Duodenal mucosa (tissue), 2 donors: ENCODE measurements around the gene EFCAB13.

Experiments
- H3K27ac ChIP-seq: one replicate; pipeline ENCODE4 v1.7.0; 2013; ENCODE audit warnings: low read depth, low read length
- H3K27me3 ChIP-seq, 2 donors: one replicate each; pipeline ENCODE4 v1.7.0; 2013; ENCODE audit warnings: low read length in 2 of 2, control low read depth in 1 of 2; ENCODE audit not compliant: insufficient read depth in 2 of 2, control insufficient read depth in 1 of 2
- H3K36me3 ChIP-seq, 2 donors: one replicate each; pipeline ENCODE4 v1.7.0; 2013; ENCODE audit warnings: low read length in 2 of 2, control low read depth in 1 of 2; ENCODE audit not compliant: insufficient read depth in 2 of 2, control insufficient read depth in 1 of 2
- H3K4me1 ChIP-seq, 2 donors: one replicate each; pipeline ENCODE4 v1.7.0; 2013; ENCODE audit warnings: low read length in 2 of 2, control low read depth in 1 of 2; ENCODE audit not compliant: insufficient read depth in 2 of 2, control insufficient read depth in 1 of 2
- H3K4me3 ChIP-seq, 2 donors: one replicate each; pipeline ENCODE4 v1.7.0; 2013; ENCODE audit warnings: low read length in 2 of 2, low read depth in 1 of 2
- H3K9ac ChIP-seq, 2 donors: one replicate each; pipeline ENCODE4 v1.7.0; 2013; ENCODE audit warnings: low read length in 2 of 2, low read depth in 1 of 2
- H3K9me3 ChIP-seq, 2 donors: one replicate each; pipeline ENCODE4 v1.7.0; 2013; ENCODE audit warnings: low read length in 2 of 2, control low read depth in 1 of 2; ENCODE audit not compliant: control insufficient read depth in 1 of 2

EFCAB13 gene

GRCh38 chr17:47325176-47325575, 1.4 kb downstream of the EFCAB13 start:
- no peaks in the 10 kb centered on the region for H3K36me3 ChIP-seq
- H3K27ac ChIP-seq = no peak overlapping the region
- H3K9ac ChIP-seq = no peak overlapping the region
- H3K4me3 ChIP-seq = peak overlapping the region in 1 of 2 donors; percentile 90
- peaks cover 3 to 4% of the 10 kb centered on the region in 2 donors for H3K9me3 ChIP-seq
- peaks cover 0 to 5% of the 10 kb centered on the region in 2 donors for H3K4me1 ChIP-seq
- no peaks in the 10 kb centered on the region for H3K27me3 ChIP-seq

- Histone ChIP-seq H3K4me3 (no peak overlapping the region), H3K27me3 (no peaks in the 10 kb centered on the region), H3K36me3 (no peaks in the 10 kb centered on the region), H3K4me1 (no peaks in the 10 kb centered on the region), H3K9ac (no peak overlapping the region), H3K9me3 (no peaks in the 10 kb centered on the region), H3K27ac (no peak overlapping the region)
Observed at GRCh38 chr17:47330548-47330947, 6.8 kb downstream of the EFCAB13 start.

- peaks cover 0 to 2% of the 10 kb centered on the region in 2 donors for H3K36me3 ChIP-seq
- H3K9me3 ChIP-seq = no peaks in the 10 kb centered on the region
- H3K27me3 ChIP-seq = no peaks in the 10 kb centered on the region
- no peaks in the 10 kb centered on the region for H3K4me1 ChIP-seq
- no peak overlapping the region for H3K27ac ChIP-seq
- no peak overlapping the region for H3K4me3 ChIP-seq
- H3K9ac ChIP-seq = no peak overlapping the region
Observed at GRCh38 chr17:47332287-47332686, 8.5 kb downstream of the EFCAB13 start.

- H3K36me3 ChIP-seq = peaks cover 0 to 2% of the 10 kb centered on the region in 2 donors
- no peaks in the 10 kb centered on the region for H3K4me1 ChIP-seq
Observed at GRCh38 chr17:47335101-47335936, 11.6 kb downstream of the EFCAB13 start.

DNA sequence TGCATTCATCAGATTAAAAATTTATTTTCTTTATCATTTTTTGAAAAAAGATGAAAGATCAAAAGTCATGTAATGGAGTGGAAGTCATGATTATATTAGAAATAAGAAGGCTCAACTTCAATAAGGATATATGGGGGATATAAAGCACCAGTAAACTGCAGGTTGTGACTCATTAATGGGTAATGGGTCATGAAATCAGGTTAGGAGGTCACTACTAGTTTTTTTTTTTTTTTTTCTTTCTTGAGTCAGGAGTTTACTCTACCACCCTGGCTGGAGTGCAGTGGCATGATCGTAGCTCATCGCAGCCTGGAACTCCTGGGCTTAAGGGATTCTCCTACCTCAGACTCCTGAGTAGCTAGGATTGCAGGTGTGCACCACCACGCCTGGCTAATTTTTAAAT, 14.3 kb downstream of the EFCAB13 start:
- no peak overlapping the region for H3K27ac ChIP-seq
- H3K9ac ChIP-seq = no peak overlapping the region
- H3K36me3 ChIP-seq = peaks cover 0 to 2% of the 10 kb centered on the region in 2 donors
- H3K27me3 ChIP-seq = no peaks in the 10 kb centered on the region
- H3K4me1 ChIP-seq = no peaks in the 10 kb centered on the region
- H3K4me3 ChIP-seq = no peak overlapping the region
- H3K9me3 ChIP-seq = no peaks in the 10 kb centered on the region

More at GRCh38 chr17:47335101-47335936, 11.6 kb downstream of the EFCAB13 start:
- Histone ChIP-seq H3K27me3 (no peaks in the 10 kb centered on the region), H3K9ac (no peak overlapping the region), H3K27ac (no peak overlapping the region), H3K9me3 (no peaks in the 10 kb centered on the region), H3K4me3 (no peak overlapping the region)

DNA sequence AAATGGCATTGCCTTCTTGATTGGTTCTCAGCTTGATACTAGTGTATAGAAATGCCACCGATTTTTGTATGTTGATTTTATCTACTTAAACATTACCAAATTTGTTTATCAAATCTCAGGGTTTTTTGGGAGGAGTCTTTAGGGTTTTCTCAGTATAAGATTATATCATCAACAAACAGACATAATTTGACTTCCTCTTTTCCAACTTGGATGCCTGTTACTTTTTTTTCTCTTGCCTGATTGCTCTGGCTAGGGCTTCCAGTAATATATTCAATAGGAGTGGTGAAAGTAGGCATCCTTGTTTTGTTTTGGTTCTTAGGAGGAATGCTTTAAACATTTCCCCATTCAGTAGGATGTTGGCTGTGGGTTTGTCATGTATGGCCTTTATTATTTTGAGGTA, 29.1 kb downstream of the EFCAB13 start:
- H3K9me3 ChIP-seq = no peaks in the 10 kb centered on the region

GRCh38 chr17:47358652-47359051, 34.9 kb downstream of the EFCAB13 start:
- H3K36me3 ChIP-seq = peaks cover 0 to 4% of the 10 kb centered on the region in 2 donors
- no peaks in the 10 kb centered on the region for H3K27me3 ChIP-seq
- no peaks in the 10 kb centered on the region for H3K4me1 ChIP-seq
- H3K27ac ChIP-seq = no peak overlapping the region
- H3K9me3 ChIP-seq = no peaks in the 10 kb centered on the region
- H3K9ac ChIP-seq = no peak overlapping the region
- no peak overlapping the region for H3K4me3 ChIP-seq

More for the DNA sequence above, 29.1 kb downstream of the EFCAB13 start:
- H3K36me3 ChIP-seq = peaks cover 0 to 4% of the 10 kb centered on the region in 2 donors
- no peak overlapping the region for H3K4me3 ChIP-seq
- no peak overlapping the region for H3K27ac ChIP-seq
- H3K27me3 ChIP-seq = no peaks in the 10 kb centered on the region
- H3K4me1 ChIP-seq = no peaks in the 10 kb centered on the region
- H3K9ac ChIP-seq = no peak overlapping the region

DNA sequence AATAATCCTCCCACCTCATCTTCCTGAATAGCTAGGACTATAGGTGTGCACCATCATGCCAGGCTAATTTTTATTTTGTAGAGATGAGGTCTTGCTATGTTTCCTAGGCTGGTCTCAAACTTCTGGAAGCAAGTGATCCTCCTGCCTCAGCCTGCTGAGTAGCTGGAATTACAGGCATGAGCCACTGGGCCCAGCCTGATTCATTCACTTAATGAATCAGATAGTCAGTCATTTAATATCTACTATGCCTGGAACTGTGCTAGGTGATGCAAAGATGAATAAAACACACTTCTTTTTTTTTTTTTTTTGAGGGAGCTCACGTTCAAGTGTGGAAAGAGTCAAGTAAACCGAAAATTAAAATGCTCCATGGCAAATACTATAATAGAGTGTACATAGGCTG, 39.4 kb downstream of the EFCAB13 start:
- Histone ChIP-seq H3K4me3 (no peak overlapping the region), H3K27me3 (no peaks in the 10 kb centered on the region), H3K9ac (no peak overlapping the region), H3K9me3 (no peaks in the 10 kb centered on the region), H3K4me1 (no peaks in the 10 kb centered on the region), H3K27ac (no peak overlapping the region), H3K36me3 (no peaks in the 10 kb centered on the region)

- Histone ChIP-seq H3K9ac (no peak overlapping the region), H3K36me3 (no peaks in the 10 kb centered on the region), H3K27me3 (no peaks in the 10 kb centered on the region), H3K4me3 (no peak overlapping the region), H3K4me1 (no peaks in the 10 kb centered on the region), H3K9me3 (peaks cover 0 to 4% of the 10 kb centered on the region in 2 donors), H3K27ac (no peak overlapping the region)
Observed at GRCh38 chr17:47367257-47367656, 43.5 kb downstream of the EFCAB13 start.

GRCh38 chr17:47368262-47368661, 44.5 kb downstream of the EFCAB13 start:
- H3K9ac ChIP-seq = no peak overlapping the region
- H3K4me1 ChIP-seq = no peaks in the 10 kb centered on the region
- peaks cover 0 to 10% of the 10 kb centered on the region in 2 donors for H3K9me3 ChIP-seq
- H3K4me3 ChIP-seq = no peak overlapping the region
- H3K27ac ChIP-seq = no peak overlapping the region
- no peaks in the 10 kb centered on the region for H3K27me3 ChIP-seq
- H3K36me3 ChIP-seq = no peaks in the 10 kb centered on the region
